Ovary (tissue), 3 donors: ENCODE results near the gene TMEM72.

Experiments used
- CTCF ChIP-seq, 3 donors: fragments of 450-650 bp in 2 of 3; fragments of 200-600 bp in 1 of 3; IDR thresholded peaks; one replicate each; pipeline versions ENCODE4 v1.5.1 to v1.8.0; 2016 to 2022; ENCODE audit warnings: antibody characterized with exemption in 3 of 3, mild to moderate bottlenecking in 1 of 3
- POLR2A ChIP-seq: fragments of 450-650 bp; IDR thresholded peaks from one replicate; pipeline ENCODE4 v1.6.1; 2017; ENCODE audit warnings: antibody characterized with exemption, mild to moderate bottlenecking, moderate library complexity
- donor health status: DM: no; HTN: no; CAD: no.

- no peak for TF ChIP-seq CTCF (IDR thresholded peaks at IDR 0.05)
- TF ChIP-seq POLR2A = no peak
Observed at GRCh38 chr10:44954962-44955361, 43.8 kb downstream of the TMEM72 start.
